A549 treated with ZK216348 at 1 μM for 4 hours (cell line): Measurements from ENCODE around the gene HRK. TPM values are rescaled to one million over a fixed set of nuclear protein-coding genes. Genes with fewer than 3 reads are reported as not detected.

Experiments used
- total RNA-seq: library from RNA; stranded (reverse); fragments of 200-300 nt; extraction: Qiagen RNA extraction; gene quantifications from 5 replicates; pipeline ENCODE4 v1.2.3, GENCODE V29; 2022; ENCODE audit warnings: low read depth

The HRK gene
- 0.80 to 1.1 TPM (median 0.94 TPM) in 5 replicates for total RNA-seq

GRCh38 chr12:116881325-116881876 lies at the start of gene HRK:
TSS of gene HRK (minus strand) at chr12:116881441. CDS start at chr12:116881307, 134 bp downstream.

GRCh38 chr12:116910645-116911451 lies 29.6 kb upstream of the HRK start, which contains the start of gene FBXW8:
TSS of gene FBXW8 (plus strand) at chr12:116910950. CDS start at chr12:116911038, 88 bp downstream.

Other genes with a start within 250 kb of the HRK start
- gene SPRING1, start 143.4 kb downstream of the HRK start, total RNA-seq = 16.3 to 29.2 TPM (median 22.1 TPM) in 5 replicates
- gene RNFT2, start 143.1 kb downstream of the HRK start, total RNA-seq = 1.2 to 3.3 TPM (median 2.8 TPM) in 5 replicates
- 4.7 to 7.8 TPM (median 6.8 TPM) in 5 replicates for gene FBXW8, start 29.5 kb upstream of the HRK start, total RNA-seq
- 95.8 to 155 TPM (median 141 TPM) in 5 replicates for gene TESC, start 218.0 kb upstream of the HRK start, total RNA-seq